GM19025 (cell line): ENCODE data around the gene ERAP2.
"Not testable (repeated sequence)": the region's sequence is repeated elsewhere in the genome, so short reads cannot be mapped to it uniquely, and the experiment has no call there.

Source experiments
- ATAC-seq: cut with Tn5 transposase; IDR thresholded peaks from one replicate; pipeline ENCODE4 v1.9.1; 2021; ENCODE audit warnings: mild to moderate bottlenecking, low read depth, moderate library complexity; ENCODE audit not compliant: unreplicated experiment

Gene ERAP2, protein sequence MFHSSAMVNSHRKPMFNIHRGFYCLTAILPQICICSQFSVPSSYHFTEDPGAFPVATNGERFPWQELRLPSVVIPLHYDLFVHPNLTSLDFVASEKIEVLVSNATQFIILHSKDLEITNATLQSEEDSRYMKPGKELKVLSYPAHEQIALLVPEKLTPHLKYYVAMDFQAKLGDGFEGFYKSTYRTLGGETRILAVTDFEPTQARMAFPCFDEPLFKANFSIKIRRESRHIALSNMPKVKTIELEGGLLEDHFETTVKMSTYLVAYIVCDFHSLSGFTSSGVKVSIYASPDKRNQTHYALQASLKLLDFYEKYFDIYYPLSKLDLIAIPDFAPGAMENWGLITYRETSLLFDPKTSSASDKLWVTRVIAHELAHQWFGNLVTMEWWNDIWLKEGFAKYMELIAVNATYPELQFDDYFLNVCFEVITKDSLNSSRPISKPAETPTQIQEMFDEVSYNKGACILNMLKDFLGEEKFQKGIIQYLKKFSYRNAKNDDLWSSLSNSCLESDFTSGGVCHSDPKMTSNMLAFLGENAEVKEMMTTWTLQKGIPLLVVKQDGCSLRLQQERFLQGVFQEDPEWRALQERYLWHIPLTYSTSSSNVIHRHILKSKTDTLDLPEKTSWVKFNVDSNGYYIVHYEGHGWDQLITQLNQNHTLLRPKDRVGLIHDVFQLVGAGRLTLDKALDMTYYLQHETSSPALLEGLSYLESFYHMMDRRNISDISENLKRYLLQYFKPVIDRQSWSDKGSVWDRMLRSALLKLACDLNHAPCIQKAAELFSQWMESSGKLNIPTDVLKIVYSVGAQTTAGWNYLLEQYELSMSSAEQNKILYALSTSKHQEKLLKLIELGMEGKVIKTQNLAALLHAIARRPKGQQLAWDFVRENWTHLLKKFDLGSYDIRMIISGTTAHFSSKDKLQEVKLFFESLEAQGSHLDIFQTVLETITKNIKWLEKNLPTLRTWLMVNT

DNA sequence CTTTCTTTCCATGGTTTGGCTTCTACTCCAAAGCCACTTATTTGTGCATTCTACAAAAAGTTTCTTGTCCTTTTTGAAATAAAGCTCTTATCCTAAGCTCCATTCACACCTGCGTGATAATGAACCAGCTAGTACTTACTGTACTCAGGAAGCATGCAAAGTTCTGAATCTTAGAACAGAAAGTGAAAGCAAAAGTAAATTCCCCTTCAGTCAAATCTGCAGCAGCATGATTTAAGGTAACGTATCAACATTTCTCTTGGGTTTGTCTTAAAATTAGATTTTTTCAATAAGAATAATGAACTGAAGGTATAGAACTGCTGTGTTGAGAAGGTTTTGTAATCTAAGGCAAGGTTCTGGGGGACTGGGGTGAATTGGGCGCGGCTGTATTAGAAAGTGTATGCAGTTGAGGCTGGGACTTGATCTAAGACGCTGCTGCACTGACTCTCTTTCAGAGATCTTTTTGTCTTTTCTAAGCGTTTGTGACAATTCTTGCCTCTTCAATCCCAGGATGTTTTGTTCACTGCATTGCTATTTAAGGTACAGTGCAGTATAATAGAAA, at the start of gene ERAP2:
TSS of gene ERAP2 (plus strand) at position 209 of the 559 bp plus-strand sequence. CDS start 3,186 bp downstream, outside the sequence.
- peak; percentile 51 for ATAC-seq

DNA sequence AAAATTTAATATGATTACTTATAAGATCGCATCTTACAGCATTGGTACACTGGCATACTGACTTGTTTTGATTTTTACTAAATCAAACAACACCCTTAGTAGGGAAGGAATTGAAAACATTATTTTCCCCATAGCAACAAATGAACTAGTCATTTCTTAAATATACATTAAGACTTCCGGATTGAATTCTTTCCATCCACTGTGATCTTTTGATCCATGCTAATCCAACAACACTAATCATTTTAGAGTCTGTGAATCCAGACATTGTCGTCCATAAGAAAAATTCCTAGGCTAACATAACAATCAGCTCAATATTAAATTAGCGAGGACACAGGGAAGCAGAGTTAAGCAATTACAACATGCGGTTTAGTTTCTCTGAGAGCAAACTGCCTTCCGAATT, 47.0 kb upstream of the ERAP2 start:
- ATAC-seq, result no peak

DNA sequence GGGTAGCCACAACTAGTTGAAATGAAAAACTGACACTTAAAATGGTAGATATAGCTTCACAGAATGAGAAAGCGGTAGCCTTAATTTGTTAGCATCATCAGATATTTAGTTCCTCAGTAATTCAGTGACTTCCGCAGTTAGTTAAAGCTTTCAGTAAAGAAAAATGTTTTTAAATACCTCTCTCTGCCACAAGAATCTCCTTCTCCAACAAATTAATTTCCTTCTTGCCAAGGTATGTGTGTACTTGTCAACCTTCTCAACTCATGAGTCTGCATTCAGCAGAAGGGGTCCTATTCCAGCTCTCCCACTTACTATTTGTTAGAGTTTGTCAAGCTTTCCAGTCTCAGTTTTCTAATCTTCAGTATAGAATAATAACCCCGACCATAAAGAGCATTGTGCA, 42.3 kb upstream of the ERAP2 start:
- ATAC-seq, result no peak

DNA sequence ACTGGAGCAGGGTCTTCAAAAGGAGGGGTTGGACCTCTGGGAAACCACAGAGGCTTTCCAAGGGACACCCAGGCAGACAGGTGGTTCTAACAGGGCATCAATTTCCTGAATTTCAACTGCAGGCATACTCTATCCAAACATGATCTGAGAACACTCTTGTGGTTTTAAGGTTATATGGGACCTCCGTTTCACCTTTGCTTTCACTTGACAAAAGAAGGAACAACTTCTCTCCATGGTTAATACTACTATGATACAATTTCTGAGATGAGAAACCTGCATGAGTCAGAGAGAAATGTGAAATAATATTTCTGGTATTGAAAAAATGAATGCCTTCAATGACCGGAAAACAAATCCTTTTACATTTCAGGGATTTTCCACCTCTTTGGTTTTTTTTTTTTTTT, 40.5 kb upstream of the ERAP2 start:
- ATAC-seq, result no peak

DNA sequence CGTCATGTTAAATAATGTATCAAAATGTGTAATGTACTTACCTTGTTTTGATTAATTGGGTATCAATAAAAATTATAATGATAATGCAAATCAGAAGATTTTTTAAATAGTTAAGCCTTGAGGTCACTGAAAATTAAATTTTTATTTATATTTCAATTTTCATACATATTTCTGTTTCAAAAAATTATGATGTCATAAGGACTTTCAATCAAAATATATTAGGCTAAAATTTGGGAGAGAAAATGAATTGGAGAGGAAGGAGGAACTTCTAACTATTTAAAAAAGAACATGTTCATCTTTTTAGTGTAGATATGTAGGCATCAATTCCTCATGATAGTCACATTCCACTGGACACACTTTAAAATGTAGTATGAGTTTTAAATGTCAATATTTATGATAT, 39.5 kb upstream of the ERAP2 start:
- ATAC-seq, result no peak

DNA sequence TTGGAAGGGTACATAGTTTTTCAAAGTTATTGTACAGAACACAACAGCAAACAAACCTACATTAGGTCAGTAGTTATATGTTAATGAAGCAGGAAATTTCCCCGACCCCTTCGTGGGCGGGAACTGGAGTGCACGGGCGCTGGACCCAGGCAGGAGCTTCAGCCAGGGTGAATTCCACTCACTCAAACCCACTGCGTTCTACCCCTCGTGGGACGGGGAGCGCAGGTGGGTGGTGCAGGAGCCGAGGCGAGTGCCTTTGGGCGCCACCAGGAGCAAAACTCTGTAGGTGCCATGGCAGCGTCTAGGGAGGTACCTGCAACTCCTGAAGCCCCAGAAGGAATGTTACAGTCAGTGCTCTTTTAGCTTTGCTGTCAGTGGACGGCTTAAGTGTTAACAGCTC, 39.0 kb upstream of the ERAP2 start:
- no peak for ATAC-seq

DNA sequence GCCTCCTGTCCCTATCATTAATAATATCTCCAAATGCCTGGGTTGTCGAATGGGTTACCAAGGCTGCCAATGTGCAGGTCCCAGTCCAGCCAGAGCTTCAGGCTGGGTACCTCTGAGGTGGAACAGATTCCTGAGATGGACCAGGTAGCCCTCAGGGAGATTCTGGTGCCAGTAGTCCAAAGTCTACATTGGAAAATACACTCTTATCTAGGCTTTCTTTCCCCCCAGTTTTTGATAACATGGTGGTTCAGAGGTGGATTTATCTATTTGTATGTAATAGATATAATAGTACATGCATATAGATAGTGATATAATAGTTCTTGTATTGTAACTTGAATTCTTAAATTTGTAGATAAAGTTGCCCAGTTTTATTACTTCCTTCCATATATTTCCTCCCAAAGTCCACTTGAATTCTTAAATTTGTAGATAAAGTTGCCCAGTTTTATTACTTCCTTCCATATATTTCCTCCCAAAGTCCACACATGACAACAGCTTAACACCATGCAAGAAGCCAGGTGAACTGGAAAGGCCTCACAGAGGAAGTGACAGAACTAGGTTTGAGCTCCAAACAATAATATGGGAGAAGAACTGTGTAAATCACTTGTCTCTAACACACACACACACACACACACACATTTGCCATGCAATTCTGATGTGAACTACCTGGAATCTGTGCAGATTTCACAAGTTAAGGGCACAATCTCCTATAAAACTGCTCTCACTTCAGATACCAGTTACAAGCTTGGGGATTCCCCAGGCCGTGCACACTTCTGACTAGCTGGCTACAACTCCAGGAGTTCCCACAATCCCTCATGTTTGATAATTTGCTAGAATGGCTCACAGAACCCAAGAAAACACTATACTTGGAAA, 37.9 kb upstream of the ERAP2 start:
- ATAC-seq, result no peak

DNA sequence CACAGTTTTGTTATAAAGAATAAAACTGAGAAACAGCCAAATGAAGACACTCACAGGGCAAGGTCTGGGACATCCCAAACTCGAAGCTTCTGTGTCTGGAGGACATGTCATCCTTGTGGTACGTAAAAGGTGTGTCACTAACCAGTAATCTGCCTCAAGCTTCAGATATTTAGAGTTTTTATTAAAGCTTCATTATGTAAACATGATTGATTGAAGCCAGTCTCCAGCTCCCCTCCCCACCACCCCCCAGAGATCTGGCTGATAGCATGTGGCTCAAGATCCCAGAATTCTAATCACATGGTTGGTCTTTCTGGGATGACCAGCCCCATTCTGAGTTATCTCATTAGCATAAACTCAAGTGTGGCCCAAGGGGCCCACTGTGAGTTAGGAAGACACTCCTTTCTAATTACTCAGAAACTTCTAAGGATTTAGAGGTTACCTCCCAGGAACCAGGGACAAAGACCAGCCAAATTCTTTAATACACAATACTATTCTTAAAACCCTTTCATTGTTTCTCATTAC, 37.2 kb upstream of the ERAP2 start:
- no peak for ATAC-seq

DNA sequence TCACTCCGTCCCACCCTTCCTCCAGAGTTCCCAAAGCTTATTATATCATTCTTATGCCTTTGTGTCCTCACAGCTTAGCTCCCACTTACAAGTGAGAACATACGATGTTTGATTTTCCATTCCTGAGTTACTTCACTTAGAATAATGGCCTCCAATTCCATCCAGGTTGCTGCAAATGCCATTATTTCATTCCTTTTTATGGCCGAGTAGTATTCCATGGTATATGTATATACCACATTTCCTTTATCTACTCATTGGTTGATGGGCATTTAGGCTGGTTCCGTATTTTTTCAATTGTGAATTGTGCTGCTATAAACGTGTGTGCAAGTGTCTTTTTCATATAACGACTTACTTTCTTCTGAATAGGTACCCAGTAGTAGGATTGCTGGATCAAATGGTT, 34.4 kb upstream of the ERAP2 start:
- not testable (repeated sequence) for ATAC-seq

DNA sequence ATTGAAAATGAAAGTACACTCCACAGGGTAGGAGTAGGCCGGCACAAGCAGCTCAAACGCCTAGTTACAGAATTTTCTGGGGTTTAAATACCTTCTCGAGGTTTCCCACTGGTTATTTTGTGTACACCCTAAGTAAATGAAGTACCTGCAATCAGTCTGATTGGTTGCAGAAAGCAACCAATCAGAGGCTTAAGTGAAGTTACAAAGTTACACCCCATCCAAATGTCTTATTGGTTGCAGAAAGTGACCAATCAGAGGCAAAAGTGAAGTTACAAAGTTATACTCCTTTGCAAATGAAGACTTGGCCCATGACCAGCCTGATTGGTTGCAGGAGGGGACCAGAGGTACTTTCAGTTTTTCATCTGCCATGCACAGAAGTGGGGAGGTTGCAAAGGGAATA, 33.2 kb upstream of the ERAP2 start:
- ATAC-seq, result no peak

DNA sequence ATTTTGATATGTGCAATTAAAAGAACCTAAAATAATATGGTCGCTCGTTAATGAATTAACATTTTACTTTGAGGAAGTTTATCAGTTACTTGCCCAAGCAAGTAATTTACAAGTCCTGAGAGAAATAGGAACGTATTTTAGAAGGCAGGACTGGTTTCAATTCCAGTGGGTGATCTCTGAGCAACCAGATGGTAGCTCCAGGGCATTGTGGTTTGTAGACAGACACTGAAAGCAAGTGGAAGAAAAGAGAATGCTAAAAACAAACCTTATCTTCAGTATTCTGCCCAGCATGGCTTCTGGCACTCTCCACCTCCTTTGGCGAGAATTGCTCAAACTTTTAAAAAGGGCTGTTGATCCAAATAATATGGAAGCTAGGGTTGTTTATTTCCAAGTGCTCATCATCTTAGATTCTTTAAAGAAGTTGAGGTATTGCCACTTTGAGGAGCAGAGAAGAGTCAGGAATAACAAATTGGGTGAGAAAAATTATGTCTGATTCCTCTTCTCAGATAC, 31.8 kb upstream of the ERAP2 start:
- no peak for ATAC-seq

DNA sequence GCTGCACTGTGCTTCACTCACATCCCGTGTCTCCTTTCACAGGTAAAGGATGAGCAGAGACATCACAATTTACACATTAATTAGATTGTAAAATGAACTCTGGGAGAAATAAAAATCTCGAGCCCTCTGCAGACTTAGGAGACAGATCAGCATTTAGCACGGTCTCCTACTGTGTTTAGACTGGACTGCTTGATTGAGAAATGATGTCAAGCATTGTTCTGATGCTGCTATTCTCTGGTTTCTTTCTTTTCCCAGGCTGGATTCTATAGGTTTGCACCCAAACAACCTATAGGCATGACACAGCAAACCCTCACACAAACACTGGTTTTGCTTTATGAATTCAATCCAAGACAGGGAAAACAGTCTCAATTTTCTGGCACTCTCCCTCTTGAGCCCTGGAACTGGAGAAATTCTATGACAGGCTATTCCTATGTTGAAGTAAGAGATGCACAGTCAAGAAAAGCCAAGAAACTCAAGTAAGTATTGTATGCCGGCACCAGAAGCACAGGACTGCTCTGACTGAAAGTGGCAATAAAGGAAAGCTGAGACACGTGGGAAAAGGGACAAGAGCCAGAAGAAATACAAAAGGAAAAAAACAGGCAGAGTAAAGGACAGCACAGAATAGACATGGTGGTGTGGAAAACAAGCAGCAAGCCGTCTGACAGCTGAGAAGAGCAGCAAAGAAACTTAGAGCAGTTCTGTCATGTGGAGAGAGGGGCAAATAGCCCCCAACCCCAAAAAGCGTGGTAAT, 24.8 kb upstream of the ERAP2 start:
- ATAC-seq, result no peak

DNA sequence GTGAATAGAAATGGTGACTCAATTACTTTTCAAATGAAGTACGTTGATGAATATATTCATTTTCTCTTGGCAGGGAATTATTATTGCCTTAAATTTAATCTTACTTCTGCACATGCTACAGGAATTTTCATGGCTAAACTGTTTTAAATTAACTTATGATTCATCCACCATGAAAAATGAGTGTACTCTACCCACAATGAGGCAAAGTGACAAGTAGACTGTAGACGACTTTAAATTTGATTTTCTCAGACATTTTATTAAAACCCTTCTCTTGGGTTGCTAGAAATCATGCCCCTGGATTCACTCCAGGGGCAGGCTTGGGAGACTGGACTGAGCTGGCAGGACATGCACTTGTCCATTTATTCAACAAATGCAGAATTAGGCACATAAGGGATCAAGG, 23.5 kb upstream of the ERAP2 start:
- no peak for ATAC-seq

DNA sequence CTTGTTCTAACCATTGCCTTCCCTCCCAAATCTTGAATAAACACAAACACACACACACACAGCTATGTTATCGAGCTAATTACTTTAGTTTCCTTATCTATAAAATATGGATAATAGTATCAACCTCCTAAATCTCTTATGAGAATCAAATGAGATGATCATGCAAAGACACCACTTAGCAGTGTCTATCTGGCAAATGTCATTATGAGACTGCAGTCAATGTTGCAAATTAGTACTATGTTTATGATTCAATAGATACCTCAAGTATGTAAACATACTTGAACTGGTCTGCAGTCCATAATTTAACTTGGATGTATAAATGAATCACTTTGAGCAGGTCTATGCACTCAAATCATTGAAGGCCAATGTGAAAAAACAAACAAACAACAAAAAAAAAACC, 22.2 kb upstream of the ERAP2 start:
- ATAC-seq, result no peak

DNA sequence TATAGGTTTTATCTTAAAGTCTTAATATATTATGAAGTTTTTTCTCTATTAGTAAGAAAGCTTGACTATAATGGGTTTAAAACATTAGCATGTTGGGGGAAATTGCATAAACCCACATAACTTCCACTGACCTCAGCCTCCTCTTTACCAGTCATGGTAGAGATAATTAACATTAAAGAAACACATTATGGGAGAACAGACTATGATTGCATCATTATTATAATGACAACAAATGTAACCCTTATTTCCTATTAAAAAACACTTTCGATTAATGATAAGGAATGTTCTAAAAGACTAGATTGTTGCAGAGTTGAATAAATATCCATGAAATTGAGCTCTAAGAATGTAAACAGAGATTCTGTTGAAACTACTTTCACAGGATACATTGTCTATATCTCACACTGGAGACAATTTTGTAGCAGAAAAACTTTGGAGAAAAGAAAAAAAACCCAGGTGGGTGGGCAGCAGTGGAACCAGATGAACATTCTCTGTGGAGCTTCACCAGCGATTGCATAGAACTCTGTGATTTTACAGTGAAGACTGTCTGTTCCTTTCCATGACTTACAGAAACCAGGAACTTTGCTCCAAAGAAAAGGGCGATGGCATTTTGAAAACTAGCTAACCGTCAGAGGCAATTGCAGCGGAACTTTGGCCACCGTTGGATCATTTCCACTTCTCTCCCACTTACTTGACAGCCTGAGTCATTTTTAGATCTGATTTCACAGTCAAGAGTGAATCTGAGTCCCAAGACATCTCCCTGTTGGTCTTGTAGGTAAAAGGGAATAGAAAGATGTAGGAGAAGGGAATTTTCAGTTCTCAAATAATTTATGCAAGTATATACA, 21.0 kb upstream of the ERAP2 start:
- ATAC-seq, result no peak

DNA sequence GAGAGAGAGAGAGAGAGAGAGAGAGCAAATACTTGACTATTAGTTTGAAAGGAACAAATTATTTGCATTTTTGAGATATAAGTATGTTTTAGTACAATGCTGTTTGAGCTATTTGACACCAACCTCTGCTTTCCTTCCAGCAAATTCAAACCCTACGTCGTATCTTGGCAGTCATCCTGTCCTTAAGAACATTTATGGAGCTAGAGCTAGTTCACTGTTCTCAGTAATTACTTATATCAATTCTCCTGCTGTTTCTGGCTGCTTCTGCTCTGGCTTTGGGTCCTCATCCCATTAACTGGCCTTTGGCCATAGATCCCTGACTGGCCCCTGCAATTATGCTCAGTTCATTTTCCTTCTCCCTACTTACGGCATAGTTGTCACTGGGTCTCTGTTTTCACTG, 19.9 kb upstream of the ERAP2 start:
- no peak for ATAC-seq

DNA sequence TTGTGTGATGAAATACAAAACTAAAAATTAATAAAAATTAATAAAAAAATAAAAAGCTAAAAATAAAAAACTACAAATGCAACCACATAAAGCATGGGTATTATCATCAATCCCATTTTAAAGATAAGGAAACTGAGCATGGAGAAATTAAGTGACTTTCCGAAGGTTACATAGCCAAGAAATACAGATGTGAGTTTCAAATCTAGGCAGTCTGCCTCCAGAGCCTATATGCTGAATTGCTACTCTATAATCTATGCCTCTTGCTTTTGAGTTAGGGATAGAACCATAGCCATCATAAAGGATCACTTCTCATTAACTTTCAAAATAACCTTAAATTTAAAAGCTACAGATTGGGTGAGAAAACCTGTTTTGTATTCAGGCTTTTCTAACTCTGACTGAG, 18.8 kb upstream of the ERAP2 start:
- ATAC-seq, result no peak

DNA sequence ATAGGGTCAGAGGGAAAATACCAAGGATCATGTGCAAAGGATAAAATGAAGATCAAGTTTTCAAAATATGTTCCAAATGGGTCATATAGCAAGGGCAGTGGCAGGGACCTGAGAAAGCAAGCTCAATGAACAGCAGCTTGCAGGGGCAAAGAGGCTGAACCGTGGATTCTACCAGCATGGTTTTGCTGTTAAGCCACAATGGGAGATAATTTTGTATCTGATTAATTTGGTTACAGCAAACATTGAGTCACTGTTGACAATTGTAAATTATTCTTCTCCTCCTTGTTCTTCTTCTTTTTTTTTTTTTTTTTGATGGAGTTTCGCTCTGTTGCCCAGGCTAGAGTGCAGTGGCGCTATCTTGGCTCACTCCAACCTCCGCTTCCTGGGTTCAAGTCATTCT, 18.4 kb upstream of the ERAP2 start:
- no peak for ATAC-seq
